ENCODE results near the gene CYTH3. TPM values are rescaled to one million over a fixed set of nuclear protein-coding genes. Genes with fewer than 3 reads are reported as not detected.
"Not testable (repeated sequence)": the region's sequence is repeated elsewhere in the genome, so short reads cannot be mapped to it uniquely, and the experiment has no call there.

Gene CYTH3
- total and polyA plus RNA-seq, 2 experiments from 2014 or later: 34.2 to 47.1 TPM

DNA sequence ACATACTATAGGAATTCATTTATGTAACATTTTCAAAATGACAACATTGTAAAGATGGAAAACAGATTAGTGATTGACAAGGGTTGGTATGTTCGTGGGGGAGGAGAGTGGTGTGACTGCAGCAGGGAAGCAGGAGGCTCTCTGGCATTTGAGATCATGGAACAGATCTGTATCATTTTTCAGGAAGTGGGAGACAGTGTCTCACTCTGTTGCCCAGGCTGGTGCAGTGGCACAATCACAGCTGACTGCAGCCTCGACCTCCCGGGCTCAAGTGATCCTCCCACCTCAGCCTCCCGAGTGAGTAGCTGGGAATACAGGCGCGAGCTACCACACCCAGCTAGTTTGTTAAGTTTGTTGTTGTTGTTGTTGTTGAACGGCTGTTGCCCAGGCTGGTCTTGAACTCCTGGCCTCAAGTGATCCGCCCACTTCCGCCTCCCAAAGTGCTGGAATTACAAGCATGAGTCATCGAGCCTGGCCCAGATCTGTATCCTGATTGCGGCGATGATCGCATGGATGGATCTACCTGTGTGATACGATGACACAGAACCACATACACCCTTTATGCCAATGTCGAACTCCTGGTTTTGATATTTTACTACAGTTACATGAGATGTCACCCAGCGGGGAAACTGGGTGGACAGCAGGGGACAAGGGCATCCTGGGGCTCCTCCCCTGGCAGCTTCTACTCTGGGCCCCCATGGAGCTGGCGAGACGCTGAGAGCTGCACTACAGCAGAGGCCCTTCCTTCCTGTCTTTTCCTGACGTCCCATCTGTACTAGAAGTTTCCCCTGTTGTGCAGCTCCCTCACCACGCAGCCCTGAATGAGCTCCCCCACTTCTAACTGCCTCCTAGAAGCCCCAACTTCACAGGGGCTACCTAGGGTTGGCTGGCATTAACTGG is 12.3 kb upstream of the CYTH3 start:
- Histone ChIP-seq H3F3A (ENCODE audit: insufficient read depth) (peaks cover 31% of the 10 kb centered on the region), H3K36me3 (ENCODE audit: low read depth) (no peaks in the 10 kb centered on the region), H4K20me1 (ENCODE audit: insufficient read depth) (no peaks in the 10 kb centered on the region), H3K9ac (peak overlapping the region; percentile 91), H3K79me2 (ENCODE audit: insufficient read depth) (no peaks in the 10 kb centered on the region), H3K4me2 (ENCODE audit: unreplicated experiment) (no peak overlapping the region), H3K27ac (peak overlapping the region; percentile 100), H3K4me1 (ENCODE audit: insufficient read depth) (peaks cover 37% of the 10 kb centered on the region), H3K4me3 (no peak overlapping the region), H3K9me2 (ENCODE audit: insufficient read depth) (no peaks in the 10 kb centered on the region), H2AFZ (no peak overlapping the region), H3K9me3 (ENCODE audit: low read depth) (no peaks in the 10 kb centered on the region), H3K27me3 (replicated peaks; ENCODE audit: insufficient read depth) (no peaks in the 10 kb centered on the region)
- 89 to 91% methylated on average over 20 of the region's 20 CpGs for WGBS, 2 experiments (ENCODE audit: low coverage in 1 of 2, low lambda C conversion rate in 2 of 2, missing lambda C conversion rate in 2 of 2)
- in situ Hi-C loops (cut with MboI): no loop called here
- TF ChIP-seq EZH2phosphoT487 (IDR thresholded peaks at IDR 0.05; ENCODE audit: insufficient read depth, low read depth) (no peak), EZH2 (IDR thresholded peaks at IDR 0.05; ENCODE audit: insufficient read depth, poor library complexity, severe bottlenecking) (no peak)
- no peak for DNase-seq

DNA sequence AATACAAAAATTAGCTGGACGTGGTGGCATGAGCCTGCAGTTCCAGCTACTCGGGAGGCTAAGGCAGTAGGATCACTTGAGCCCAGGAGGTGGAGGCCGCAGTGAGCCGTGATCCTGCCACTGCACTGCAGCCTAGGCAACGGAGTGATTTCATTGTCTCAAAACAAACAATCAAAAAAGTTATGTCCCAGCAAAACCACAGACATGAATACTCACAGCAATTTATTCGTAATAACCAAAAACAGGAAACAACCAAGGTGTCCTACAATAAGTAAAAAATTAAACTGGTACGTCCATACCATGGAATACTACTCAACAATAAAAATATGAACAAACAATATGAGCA is 11.6 kb upstream of the CYTH3 start:
- TF ChIP-seq EZH2phosphoT487 (IDR thresholded peaks at IDR 0.05; ENCODE audit: insufficient read depth, low read depth) (no peak), EZH2 (IDR thresholded peaks at IDR 0.05; ENCODE audit: insufficient read depth, poor library complexity, severe bottlenecking) (no peak)
- 39 to 40% methylated on average over 7 of the region's 7 CpGs for WGBS, 2 experiments (ENCODE audit: low coverage in 1 of 2, low lambda C conversion rate in 2 of 2, missing lambda C conversion rate in 2 of 2)
- DNase-seq: peak; percentile 67
- no peaks in the 10 kb centered on the region for H4K20me1 ChIP-seq (ENCODE audit: insufficient read depth)
- no peaks in the 10 kb centered on the region for H3K36me3 ChIP-seq (ENCODE audit: low read depth)
- H3F3A ChIP-seq (ENCODE audit: insufficient read depth): peaks cover 31% of the 10 kb centered on the region
- H3K27ac ChIP-seq: peak overlapping the region; percentile 100
- H3K9me2 ChIP-seq (ENCODE audit: insufficient read depth): no peaks in the 10 kb centered on the region
- in situ Hi-C loops (cut with MboI): no loop called here
- no peaks in the 10 kb centered on the region for H3K79me2 ChIP-seq (ENCODE audit: insufficient read depth)
- H3K9ac ChIP-seq: peak overlapping the region; percentile 91
- no peaks in the 10 kb centered on the region for H3K27me3 ChIP-seq (replicated peaks; ENCODE audit: insufficient read depth)
- H3K4me2 ChIP-seq (ENCODE audit: unreplicated experiment): peak overlapping the region; percentile 13
- no peaks in the 10 kb centered on the region for H3K9me3 ChIP-seq (ENCODE audit: low read depth)
- H3K4me3 ChIP-seq: 0 out of 2 replicates have a peak overlapping the region, but pooled peaks have one; percentile 44
- peaks cover 37% of the 10 kb centered on the region for H3K4me1 ChIP-seq (ENCODE audit: insufficient read depth)
- H2AFZ ChIP-seq: no peak overlapping the region; the same call in 1 of the 2 replicates

DNA sequence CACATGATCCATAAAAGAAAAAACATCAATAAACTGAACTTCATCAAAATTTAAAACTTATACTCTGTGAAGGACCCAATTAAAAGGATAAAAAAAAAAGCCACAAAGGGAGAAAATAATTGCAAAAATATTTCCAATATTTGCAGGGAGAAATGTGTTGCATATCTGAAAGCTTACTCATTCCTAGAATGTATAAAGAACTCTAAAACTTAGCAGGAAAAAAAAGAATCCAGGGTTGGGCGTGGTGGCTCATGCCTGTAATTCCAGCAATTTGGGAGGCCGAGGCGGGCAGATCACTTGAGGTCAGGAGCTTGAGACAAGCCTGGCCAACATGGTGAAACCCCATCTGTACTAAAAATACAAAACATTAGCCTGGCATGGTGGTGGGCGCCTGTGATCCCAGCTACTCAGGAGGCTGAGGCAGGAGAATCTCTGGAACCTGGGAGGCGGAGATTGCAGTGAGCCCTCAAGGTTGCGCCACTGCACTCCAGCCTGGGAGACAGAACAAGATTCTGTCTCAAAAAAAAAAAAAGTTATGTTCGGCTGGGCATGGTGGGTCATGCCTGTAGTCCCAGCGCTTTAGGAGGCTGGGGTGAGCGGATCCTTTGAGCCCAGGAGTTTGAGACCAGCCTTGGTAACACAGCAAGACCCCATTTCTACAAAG is 11.1 kb upstream of the CYTH3 start:
- H3K36me3 ChIP-seq (ENCODE audit: low read depth); H3K9me3 ChIP-seq (ENCODE audit: low read depth); H3K27me3 ChIP-seq (replicated peaks; ENCODE audit: insufficient read depth); H4K20me1 ChIP-seq (ENCODE audit: insufficient read depth); H3K9me2 ChIP-seq (ENCODE audit: insufficient read depth); H3K79me2 ChIP-seq (ENCODE audit: insufficient read depth); in situ Hi-C loops (cut with MboI): not testable (repeated sequence)
- Histone ChIP-seq H3K27ac (peak overlapping the region; percentile 100), H3K4me1 (ENCODE audit: insufficient read depth) (peaks cover 37% of the 10 kb centered on the region), H3F3A (ENCODE audit: insufficient read depth) (peaks cover 31% of the 10 kb centered on the region), H3K4me2 (ENCODE audit: unreplicated experiment) (peak overlapping the region; percentile 70), H3K9ac (peak overlapping the region; percentile 91), H2AFZ (peak overlapping the region; percentile 57), H3K4me3 (peak overlapping the region; percentile 44)
- WGBS, 2 experiments (ENCODE audit: low coverage in 1 of 2, low lambda C conversion rate in 2 of 2, missing lambda C conversion rate in 2 of 2): 50 to 53% methylated on average over 9 of the region's 9 CpGs
- peak; percentile 81 for DNase-seq

DNA sequence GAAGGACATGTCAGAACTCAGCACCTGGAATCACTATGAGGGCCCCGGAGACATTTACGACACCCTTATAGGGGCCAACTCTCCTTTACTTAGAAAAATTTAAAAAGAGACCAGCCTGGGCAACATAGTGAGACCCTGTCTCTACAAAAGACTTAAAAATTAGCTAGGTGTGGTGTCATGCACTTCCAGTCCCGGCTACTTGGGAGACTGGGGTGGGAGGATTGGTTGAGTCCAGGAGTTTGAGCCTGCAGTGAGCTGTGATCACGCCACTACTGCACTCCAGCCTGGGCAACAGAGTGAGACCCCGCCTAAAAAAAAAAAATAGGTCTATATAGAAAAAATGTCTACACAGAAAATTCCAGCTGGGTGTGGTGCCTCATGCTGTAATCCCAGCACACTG is 7.5 kb upstream of the CYTH3 start:
- in situ Hi-C loops (cut with MboI): no loop called here
- Histone ChIP-seq H3K4me2 (ENCODE audit: unreplicated experiment) (no peak overlapping the region), H3K36me3 (ENCODE audit: low read depth) (no peaks in the 10 kb centered on the region), H3K4me3 (no peak overlapping the region), H3K4me1 (ENCODE audit: insufficient read depth) (peaks cover 27% of the 10 kb centered on the region), H3K27me3 (replicated peaks; ENCODE audit: insufficient read depth) (no peaks in the 10 kb centered on the region), H3K9me2 (ENCODE audit: insufficient read depth) (no peaks in the 10 kb centered on the region), H3K9ac (no peak overlapping the region), H3K79me2 (ENCODE audit: insufficient read depth) (no peaks in the 10 kb centered on the region), H2AFZ (no peak overlapping the region), H3K9me3 (ENCODE audit: low read depth) (no peaks in the 10 kb centered on the region), H4K20me1 (ENCODE audit: insufficient read depth) (no peaks in the 10 kb centered on the region), H3K27ac (no peak overlapping the region), H3F3A (ENCODE audit: insufficient read depth) (peaks cover 26% of the 10 kb centered on the region)
- WGBS, 2 experiments (ENCODE audit: low coverage in 1 of 2, low lambda C conversion rate in 2 of 2, missing lambda C conversion rate in 2 of 2): 96% methylated on average over 5 of the region's 5 CpGs
- no peak for TF ChIP-seq EZH2phosphoT487 (IDR thresholded peaks at IDR 0.05; ENCODE audit: insufficient read depth, low read depth)
- no peak for TF ChIP-seq EZH2 (IDR thresholded peaks at IDR 0.05; ENCODE audit: insufficient read depth, poor library complexity, severe bottlenecking)
- DNase-seq: no peak

Measured in GM23248 (cell line).